Cardiac muscle cell (in vitro differentiated cells and primary cell): ENCODE results near the gene EIF2B2. TPM values are rescaled to one million over a fixed set of nuclear protein-coding genes. Genes with fewer than 3 reads are reported as not detected.

Source experiments
- DNase-seq, 2 donors: peaks; one replicate each; pipeline versions ENCODE4 v3.0.0 to v3.0.0-alpha.2; 2010 to 2017; ENCODE audit warnings: low read depth in 1 of 2, low spot score in 1 of 2
- H3K27ac ChIP-seq: fragments of 200-600 bp; sonication (generic); 2 replicates; pipeline ENCODE4 v1.5.1; 2016
- H3K27me3 ChIP-seq: fragments of 200-600 bp; sonication (generic); 2 replicates; pipeline ENCODE4 v1.6.0; 2016; ENCODE audit warnings: control low read depth
- H3K36me3 ChIP-seq: fragments of 200-600 bp; sonication (generic); 2 replicates; pipeline ENCODE4 v1.5.1; 2016; ENCODE audit warnings: control low read depth
- H3K4me1 ChIP-seq: fragments of 200-600 bp; sonication (generic); 2 replicates; pipeline ENCODE4 v1.8.1; 2017; ENCODE audit warnings: low read depth, mild to moderate bottlenecking, mixed run types
- H3K4me3 ChIP-seq: fragments of 200-600 bp; sonication (generic); 2 replicates; pipeline ENCODE4 v1.5.1; 2016; ENCODE audit warnings: mild to moderate bottlenecking
- H3K9me3 ChIP-seq: fragments of 200-600 bp; sonication (generic); 2 replicates; pipeline ENCODE4 v1.5.1; 2017; ENCODE audit warnings: low read depth, mild to moderate bottlenecking, control low read depth
- polyA plus RNA-seq: library from polyadenylated mRNA; unstranded; fragments of >200 nt; fragmentation: Nextera tagmentation; extraction: Ambion mirVana; gene quantifications from 2 replicates; pipeline ENCODE4 v1.2.1, GENCODE V29; 2016
- total RNA-seq: library from RNA; depleted of rRNA; stranded (reverse); fragments of >200 nt; gene quantifications from 2 replicates; pipeline ENCODE4 v1.2.3, GENCODE V29; 2016
- TF ChIP-seq, protein P1 (sequence below): IDR thresholded peaks from 2 replicates; pipeline ENCODE4 v1.5.1; 2012; ENCODE audit warnings: low read depth, mild to moderate bottlenecking, low read length

The EIF2B2 gene
- total and polyA plus RNA-seq, 2 experiments from 2014 or later = 57.3 to 76.7 TPM

DNA sequence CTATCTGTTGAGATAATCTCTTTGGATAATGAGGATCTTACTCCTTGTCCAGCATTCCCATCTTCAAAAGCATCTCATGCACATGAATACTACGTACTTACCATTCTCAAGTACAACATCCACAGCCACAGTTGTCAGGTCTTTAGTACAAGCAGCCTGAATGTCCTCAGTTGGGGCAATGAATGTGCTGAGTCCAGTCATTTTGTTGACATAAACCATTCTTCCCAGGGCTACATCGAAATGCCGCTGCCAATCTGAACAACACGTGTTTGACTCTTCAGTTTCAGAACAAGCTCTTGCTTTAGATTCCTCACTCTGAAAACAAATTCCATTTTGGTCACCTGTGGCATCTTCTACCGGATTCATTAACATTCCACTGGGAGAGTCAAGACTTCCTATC lies 43.6 kb downstream of the EIF2B2 start:
- no peak for DNase-seq
- H3K4me3 ChIP-seq = no peak overlapping the region
- H3K9me3 ChIP-seq = no peaks in the 10 kb centered on the region
- TF ChIP-seq, protein P1, sequence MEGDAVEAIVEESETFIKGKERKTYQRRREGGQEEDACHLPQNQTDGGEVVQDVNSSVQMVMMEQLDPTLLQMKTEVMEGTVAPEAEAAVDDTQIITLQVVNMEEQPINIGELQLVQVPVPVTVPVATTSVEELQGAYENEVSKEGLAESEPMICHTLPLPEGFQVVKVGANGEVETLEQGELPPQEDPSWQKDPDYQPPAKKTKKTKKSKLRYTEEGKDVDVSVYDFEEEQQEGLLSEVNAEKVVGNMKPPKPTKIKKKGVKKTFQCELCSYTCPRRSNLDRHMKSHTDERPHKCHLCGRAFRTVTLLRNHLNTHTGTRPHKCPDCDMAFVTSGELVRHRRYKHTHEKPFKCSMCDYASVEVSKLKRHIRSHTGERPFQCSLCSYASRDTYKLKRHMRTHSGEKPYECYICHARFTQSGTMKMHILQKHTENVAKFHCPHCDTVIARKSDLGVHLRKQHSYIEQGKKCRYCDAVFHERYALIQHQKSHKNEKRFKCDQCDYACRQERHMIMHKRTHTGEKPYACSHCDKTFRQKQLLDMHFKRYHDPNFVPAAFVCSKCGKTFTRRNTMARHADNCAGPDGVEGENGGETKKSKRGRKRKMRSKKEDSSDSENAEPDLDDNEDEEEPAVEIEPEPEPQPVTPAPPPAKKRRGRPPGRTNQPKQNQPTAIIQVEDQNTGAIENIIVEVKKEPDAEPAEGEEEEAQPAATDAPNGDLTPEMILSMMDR = no peak
- H3K27ac ChIP-seq = no peak overlapping the region
- H3K4me1 ChIP-seq = no peaks in the 10 kb centered on the region
- no peaks in the 10 kb centered on the region for H3K27me3 ChIP-seq
- peaks cover 5% of the 10 kb centered on the region for H3K36me3 ChIP-seq

DNA sequence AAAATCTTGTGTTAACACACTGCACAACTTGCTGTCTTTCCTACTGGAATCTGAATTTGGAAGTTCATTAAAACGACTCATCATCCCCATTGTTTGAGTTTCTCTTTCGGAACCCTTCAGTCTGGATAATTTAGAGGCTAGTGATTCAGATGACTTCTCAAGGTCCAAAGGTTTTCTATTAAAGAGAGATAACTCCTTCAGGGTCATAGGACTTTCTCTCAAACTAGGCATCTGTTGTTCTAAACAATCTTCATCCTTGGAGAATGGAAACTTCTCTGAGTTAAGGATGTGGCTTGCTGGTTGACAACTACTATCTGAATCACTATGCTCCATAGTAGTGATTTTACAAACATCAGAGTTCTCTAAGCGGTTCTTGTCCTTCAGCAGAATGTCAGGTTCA lies 44.2 kb downstream of the EIF2B2 start:
- peaks cover under 1% of the 10 kb centered on the region for H3K36me3 ChIP-seq
- DNase-seq = no peak
- TF ChIP-seq, protein P1 = no peak

DNA sequence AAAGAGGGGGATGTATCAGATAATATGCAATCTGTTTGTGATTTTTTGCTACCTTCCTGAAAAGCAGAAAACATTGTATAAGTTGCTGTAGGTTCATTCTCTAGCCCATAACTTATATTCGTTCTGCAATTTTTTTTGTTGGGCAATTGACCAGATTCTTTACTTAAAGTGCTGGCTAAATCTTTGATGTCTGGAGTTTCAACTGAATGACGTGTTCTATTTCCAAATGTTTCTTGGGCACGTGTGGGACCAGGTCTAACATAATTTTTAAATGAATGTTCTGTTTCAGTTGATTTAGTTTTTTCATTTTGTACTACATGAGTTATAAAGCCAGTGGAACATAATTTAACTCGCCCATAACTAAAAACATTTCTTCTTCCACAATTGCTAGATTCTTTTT lies 44.8 kb downstream of the EIF2B2 start:
- Histone ChIP-seq H3K27me3 (no peaks in the 10 kb centered on the region), H3K36me3 (no peaks in the 10 kb centered on the region), H3K4me1 (no peaks in the 10 kb centered on the region), H3K9me3 (no peaks in the 10 kb centered on the region), H3K27ac (no peak overlapping the region), H3K4me3 (no peak overlapping the region)
- no peak for DNase-seq
- TF ChIP-seq, protein P1 = no peak

More for the DNA sequence above, 44.2 kb downstream of the EIF2B2 start:
- Histone ChIP-seq H3K27ac (no peak overlapping the region), H3K9me3 (no peaks in the 10 kb centered on the region), H3K4me1 (no peaks in the 10 kb centered on the region), H3K27me3 (no peaks in the 10 kb centered on the region), H3K4me3 (no peak overlapping the region)

DNA sequence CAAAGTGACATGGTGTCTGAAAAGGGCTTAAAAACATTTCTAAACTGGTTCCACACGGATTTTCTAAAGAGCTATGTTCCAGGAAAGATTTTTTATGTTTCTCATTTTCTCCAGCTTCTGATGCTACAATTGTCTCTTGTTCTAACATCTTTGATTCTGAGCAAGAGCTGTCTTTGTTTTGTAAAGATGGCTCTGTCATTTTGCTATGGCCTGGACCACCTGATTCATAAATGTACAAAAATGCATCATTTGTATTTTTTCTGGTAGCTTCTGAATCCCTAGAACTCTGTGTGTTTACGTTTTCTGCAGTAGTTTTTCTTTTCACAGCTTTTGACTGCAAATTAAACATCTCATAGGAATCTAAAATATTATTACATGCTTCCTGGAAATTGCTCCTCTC lies 45.4 kb downstream of the EIF2B2 start:
- DNase-seq = no peak
- TF ChIP-seq, protein P1 = no peak
- H3K27me3 ChIP-seq = no peaks in the 10 kb centered on the region
- H3K36me3 ChIP-seq = no peaks in the 10 kb centered on the region
- no peaks in the 10 kb centered on the region for H3K9me3 ChIP-seq
- H3K4me3 ChIP-seq = no peak overlapping the region
- H3K27ac ChIP-seq = no peak overlapping the region
- H3K4me1 ChIP-seq = no peaks in the 10 kb centered on the region

DNA sequence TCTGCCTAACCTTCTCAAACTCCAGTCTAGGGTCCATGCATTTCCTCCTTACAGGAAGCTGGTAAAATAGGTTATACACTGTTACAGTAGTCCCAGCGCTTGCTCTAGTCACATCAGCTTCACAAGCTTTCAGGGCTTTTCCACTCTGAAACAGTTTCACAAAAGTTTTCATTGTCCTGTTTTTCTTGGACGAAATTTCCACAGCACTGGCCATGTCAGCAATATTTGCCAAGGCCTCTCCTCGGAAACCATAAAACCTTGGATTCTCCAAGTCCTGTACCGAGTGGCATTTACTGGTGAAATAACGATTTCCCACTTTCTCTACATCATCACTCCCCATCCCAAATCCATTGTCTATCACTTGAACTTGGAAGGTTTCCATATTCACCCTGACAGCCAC lies 46.4 kb downstream of the EIF2B2 start:
- DNase-seq = no peak
- Histone ChIP-seq H3K9me3 (no peaks in the 10 kb centered on the region), H3K4me3 (no peak overlapping the region), H3K27ac (no peak overlapping the region), H3K4me1 (peaks cover 4% of the 10 kb centered on the region), H3K36me3 (no peaks in the 10 kb centered on the region), H3K27me3 (no peaks in the 10 kb centered on the region)
- TF ChIP-seq, protein P1 = no peak

DNA sequence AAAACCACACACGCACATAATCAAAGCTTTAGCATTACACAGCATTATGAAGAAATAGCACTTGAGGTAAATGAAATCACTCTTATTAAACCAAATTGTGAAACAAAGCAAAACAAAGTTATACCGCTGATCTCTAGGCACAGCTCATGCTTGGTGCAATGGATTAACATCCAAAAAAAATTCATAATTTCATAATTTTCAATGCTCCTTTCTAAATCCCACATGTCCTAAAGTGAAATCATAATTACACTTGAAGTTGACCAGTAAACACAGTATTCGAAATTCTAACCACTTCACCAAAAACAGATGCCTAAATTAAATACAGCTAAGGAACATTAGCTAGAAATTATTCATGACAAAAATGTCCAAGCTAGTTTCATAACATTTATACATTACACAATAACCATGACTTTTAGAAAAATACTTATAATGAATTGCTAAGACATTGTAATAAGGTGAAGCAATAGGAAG lies 47.0 kb downstream of the EIF2B2 start:
- H3K4me1 ChIP-seq = peaks cover 4% of the 10 kb centered on the region
- DNase-seq = peak in 1 of 2 donors; percentile 27
- no peaks in the 10 kb centered on the region for H3K27me3 ChIP-seq
- no peak overlapping the region for H3K4me3 ChIP-seq
- no peaks in the 10 kb centered on the region for H3K36me3 ChIP-seq
- TF ChIP-seq, protein P1 = no peak
- no peaks in the 10 kb centered on the region for H3K9me3 ChIP-seq
- H3K27ac ChIP-seq = no peak overlapping the region
